Thoracic aorta (tissue), 2 donors: ENCODE data around the gene MPIG6B. TPM values are rescaled to one million over a fixed set of nuclear protein-coding genes. Genes with fewer than 3 reads are reported as not detected.

Experiments used
- ATAC-seq: fragments of 150-250 bp; one replicate; pipeline ENCODE4 v1.8.0; 2017; ENCODE audit warnings: low read depth; ENCODE audit not compliant: insufficient number of reproducible peaks, low FRiP score
- DNase-seq: peaks from one replicate; pipeline ENCODE4 v3.0.0-alpha.2; 2020; ENCODE audit warnings: low spot score
- H3K27ac ChIP-seq, 2 donors: fragments of 200-600 bp; sonication (generic); 1 replicate in 1 of 2; 2 replicates in 1 of 2; pipeline ENCODE4 v1.5.1; 2016; ENCODE audit warnings: mild to moderate bottlenecking in 2 of 2, moderate library complexity in 2 of 2
- H3K27me3 ChIP-seq: fragments of 200-600 bp; sonication (generic); replicated peaks from 2 replicates; pipeline ENCODE4 v1.6.0; 2016; ENCODE audit warnings: mild to moderate bottlenecking; ENCODE audit not compliant: insufficient read depth
- H3K36me3 ChIP-seq: fragments of 200-600 bp; sonication (generic); one replicate; pipeline ENCODE4 v1.5.1; 2016
- H3K4me1 ChIP-seq, 2 donors: fragments of 200-600 bp; sonication (generic); 1 replicate in 1 of 2; 2 replicates in 1 of 2; pipeline versions ENCODE4 v1.5.1 to v1.6.0; 2016; ENCODE audit warnings: low read depth in 2 of 2, mild to moderate bottlenecking in 1 of 2; ENCODE audit not compliant: control insufficient read depth in 1 of 2
- H3K4me3 ChIP-seq: fragments of 200-600 bp; sonication (generic); 2 replicates; pipeline ENCODE4 v1.5.1; 2016; ENCODE audit warnings: mild to moderate bottlenecking
- H3K9me3 ChIP-seq: fragments of 200-600 bp; sonication (generic); 2 replicates; pipeline ENCODE4 v1.5.1; 2016
- total RNA-seq, 2 donors: library from RNA; depleted of rRNA; stranded (reverse); fragments of >200 nt; gene quantifications; one replicate each; pipeline versions ENCODE4 v1.1.0 to v1.2.3, GENCODE V29; 2016
- TF ChIP-seq, protein P1 (sequence below): fragments of 200-600 bp; sonication (generic); IDR thresholded peaks from one replicate; pipeline ENCODE4 v1.5.1; 2019; ENCODE audit warnings: antibody characterized with exemption

Gene MPIG6B
- total RNA-seq, 2 donors from 2014 or later, result not detected

DNA sequence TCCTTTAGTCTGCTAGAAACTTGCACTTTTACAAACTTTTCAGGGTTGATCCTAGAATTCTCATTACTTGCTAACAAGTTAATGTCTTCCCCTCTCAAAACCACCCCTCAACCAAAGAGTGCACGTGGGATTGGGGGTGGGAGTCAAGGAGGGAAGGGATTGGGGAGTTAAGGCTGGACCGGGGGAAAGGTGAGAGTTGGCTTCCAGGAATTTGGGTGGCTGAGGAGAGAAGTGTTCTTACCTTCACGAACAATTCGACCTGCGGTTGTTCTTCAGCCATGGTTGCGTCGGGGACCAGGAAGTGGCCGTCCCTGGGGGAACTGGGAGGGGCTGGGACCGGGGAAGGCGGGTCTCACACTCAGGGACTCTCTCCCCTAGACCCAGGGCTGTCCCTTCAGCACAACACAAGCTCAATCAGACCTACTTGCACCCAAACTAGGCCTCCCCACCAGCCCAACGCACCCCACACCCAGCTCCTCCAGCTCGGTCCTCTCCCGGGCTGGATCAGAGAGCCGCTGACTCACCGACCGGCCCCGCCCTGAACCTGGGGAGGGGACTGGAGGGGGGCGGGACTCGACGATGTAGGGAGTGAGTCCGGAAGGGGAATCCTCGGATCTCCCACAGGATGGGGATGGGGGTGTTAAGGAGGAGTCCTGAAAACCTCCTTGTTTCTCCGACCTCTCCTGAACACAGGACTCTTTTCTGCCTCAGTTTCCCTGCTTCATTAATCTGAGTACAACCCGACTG lies 13.0 kb downstream of the MPIG6B start, which contains the start of gene CLIC1:
Gene CLIC1, minus strand, starts transcription at position 510 of the 747 bp plus-strand sequence. Its CDS starts 230 bp downstream, at position 280.
- TF ChIP-seq, protein P1, sequence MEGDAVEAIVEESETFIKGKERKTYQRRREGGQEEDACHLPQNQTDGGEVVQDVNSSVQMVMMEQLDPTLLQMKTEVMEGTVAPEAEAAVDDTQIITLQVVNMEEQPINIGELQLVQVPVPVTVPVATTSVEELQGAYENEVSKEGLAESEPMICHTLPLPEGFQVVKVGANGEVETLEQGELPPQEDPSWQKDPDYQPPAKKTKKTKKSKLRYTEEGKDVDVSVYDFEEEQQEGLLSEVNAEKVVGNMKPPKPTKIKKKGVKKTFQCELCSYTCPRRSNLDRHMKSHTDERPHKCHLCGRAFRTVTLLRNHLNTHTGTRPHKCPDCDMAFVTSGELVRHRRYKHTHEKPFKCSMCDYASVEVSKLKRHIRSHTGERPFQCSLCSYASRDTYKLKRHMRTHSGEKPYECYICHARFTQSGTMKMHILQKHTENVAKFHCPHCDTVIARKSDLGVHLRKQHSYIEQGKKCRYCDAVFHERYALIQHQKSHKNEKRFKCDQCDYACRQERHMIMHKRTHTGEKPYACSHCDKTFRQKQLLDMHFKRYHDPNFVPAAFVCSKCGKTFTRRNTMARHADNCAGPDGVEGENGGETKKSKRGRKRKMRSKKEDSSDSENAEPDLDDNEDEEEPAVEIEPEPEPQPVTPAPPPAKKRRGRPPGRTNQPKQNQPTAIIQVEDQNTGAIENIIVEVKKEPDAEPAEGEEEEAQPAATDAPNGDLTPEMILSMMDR, result no peak
- no peaks in the 10 kb centered on the region for H3K9me3 ChIP-seq
- H3K27ac ChIP-seq, result peak within 1 kb of the TSS; percentile 89 to 96
- H3K4me3 ChIP-seq, result peak within 1 kb of the TSS; percentile 92
- peaks cover 25% of the 10 kb centered on the region for H3K36me3 ChIP-seq
- ATAC-seq, result peak; percentile 75
- no peaks in the 10 kb centered on the region for H3K27me3 ChIP-seq
- peaks cover 21 to 46% of the 10 kb centered on the region in 2 donors for H3K4me1 ChIP-seq
- DNase-seq, result peak; percentile 75

DNA sequence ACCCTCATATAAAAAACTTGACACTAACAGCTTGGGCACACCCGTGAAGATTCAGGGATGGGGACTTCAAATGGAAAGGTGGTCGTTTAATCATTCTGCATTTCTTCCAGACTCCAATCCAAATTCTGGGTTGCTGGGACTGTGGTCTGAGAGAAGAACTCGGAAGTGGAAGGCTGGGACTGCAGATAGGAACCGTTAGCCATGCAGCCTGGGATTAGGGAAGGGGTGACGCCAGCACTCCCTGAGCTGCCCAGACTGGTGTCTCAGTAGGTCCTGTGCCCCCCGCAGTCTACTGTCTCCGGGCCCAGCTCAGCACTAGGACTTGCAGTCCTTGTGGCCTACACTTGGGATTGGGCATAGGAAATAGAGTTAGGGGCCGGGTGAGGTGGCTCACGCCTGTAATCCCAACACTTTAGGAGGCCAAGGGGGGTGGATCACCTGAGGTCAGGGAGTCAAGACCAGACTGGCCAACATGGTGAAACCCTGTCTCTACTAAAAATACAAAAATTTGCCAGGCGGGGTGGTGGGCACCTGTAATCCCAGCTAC lies 13.7 kb downstream of the MPIG6B start:
- ATAC-seq, result no peak
- peaks cover 21 to 46% of the 10 kb centered on the region in 2 donors for H3K4me1 ChIP-seq
- TF ChIP-seq, protein P1, result no peak
- H3K4me3 ChIP-seq, result peak overlapping the region; percentile 92
- no peaks in the 10 kb centered on the region for H3K9me3 ChIP-seq
- peaks cover 19% of the 10 kb centered on the region for H3K36me3 ChIP-seq
- no peaks in the 10 kb centered on the region for H3K27me3 ChIP-seq
- DNase-seq, result no peak
- H3K27ac ChIP-seq, result peak overlapping the region; percentile 89 to 96

DNA sequence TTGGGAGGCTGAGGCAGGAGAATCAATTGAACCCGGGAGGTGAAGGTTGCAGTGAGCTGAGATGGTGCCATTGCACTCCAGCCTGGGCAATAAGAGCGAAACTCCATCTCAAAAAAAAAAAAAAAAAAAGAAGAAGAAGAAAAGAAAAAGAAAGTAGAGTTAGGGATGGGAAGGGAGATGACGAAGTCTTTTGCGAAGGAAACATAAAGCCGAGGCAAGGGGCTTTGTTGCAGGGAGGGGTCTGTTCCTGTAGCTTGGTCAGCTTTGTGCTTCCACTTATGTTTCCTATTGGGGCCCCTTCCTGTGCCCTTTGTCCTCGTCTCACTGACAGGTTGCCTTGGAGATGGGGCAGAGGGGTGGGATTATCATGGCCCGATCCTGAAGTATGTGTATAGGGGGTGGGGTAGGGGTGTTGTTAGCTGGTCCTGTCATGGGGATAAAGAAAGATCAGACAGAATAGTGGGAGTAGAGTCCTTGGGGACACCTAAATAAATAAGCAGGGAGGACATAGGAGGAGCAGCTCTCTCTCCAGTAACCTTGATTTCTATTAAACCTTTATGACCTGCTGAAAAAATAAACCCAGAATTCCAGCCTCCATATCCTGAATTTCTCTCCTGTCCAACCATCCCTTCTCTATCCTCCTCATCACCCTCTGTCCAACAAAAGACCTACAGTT lies 14.3 kb downstream of the MPIG6B start:
- Histone ChIP-seq H3K4me1 (peaks cover 21 to 46% of the 10 kb centered on the region in 2 donors), H3K4me3 (peak overlapping the region; percentile 92), H3K36me3 (peaks cover 13% of the 10 kb centered on the region), H3K27ac (peak overlapping the region in 1 of 2 donors; percentile 96), H3K9me3 (no peaks in the 10 kb centered on the region), H3K27me3 (no peaks in the 10 kb centered on the region)
- ATAC-seq, result no peak
- no peak for DNase-seq
- TF ChIP-seq, protein P1, result no peak

DNA sequence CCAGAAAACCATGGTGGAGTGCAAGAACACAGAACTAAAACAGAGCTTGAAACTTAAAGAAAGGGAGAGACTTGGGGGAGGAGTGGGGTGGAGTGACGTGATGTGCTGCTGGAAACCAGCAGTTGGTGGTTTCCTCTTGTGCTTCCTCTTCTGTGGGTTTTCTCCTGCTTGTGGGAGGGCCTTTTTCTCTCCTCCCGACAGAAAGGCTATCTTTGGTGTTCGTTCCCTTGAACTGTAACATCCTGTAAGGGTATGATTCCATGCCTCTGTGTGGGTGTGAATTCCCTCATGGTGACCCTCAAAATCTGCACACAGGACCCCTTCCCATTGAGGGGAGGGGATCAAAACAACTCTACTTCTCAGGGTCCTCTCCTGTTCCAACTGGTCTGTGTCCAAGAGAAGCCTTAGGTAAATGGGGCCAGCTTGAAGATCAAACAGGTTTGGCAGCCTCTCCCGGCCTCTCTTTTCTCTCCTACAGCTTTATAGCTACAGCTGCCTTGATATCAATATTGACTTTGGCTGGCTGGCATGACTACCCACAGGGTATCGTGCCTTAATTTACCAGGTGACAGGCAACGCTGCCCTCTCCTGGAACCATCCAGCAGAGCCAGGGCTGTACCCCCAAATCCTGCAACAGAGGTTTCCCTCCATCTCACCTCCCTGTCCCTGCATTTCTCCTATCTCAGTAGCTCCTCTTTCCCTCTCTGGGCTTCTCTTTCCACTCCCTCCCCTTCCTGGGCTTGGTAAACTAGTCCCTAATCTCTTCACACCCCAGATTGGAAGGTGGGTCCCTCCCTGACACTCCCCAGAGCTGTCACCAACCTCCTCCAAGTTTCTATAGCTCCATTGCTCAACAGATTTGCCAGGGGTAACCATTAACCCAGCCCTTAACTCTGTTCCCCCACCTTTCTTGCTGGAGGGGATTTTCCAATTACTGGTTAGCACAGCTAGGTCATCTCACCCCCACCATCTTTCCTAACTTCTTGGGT lies 15.1 kb downstream of the MPIG6B start:
- ATAC-seq (no peak), DNase-seq (no peak)
- Histone ChIP-seq H3K27me3 (no peaks in the 10 kb centered on the region), H3K27ac (peak overlapping the region in 1 of 2 donors; percentile 96), H3K9me3 (no peaks in the 10 kb centered on the region), H3K4me3 (peak overlapping the region; percentile 13), H3K4me1 (peaks cover 21 to 43% of the 10 kb centered on the region in 2 donors), H3K36me3 (peaks cover 6% of the 10 kb centered on the region)
- TF ChIP-seq, protein P1, result no peak
